OCI-LY1 (cell line): ENCODE results near the gene BANF2.

ENCODE experiments used
- H2AFZ ChIP-seq: fragments of 200-600 bp; sonication (generic), shearing (Covaris generic); 2 replicates; pipeline ENCODE4 v1.6.0; 2014; ENCODE audit warnings: antibody characterized with exemption, mild to moderate bottlenecking, low read length
- H3F3A ChIP-seq: fragments of 200-600 bp; sonication (generic), shearing (Covaris generic); 2 replicates; pipeline ENCODE4 v1.6.0; 2014; ENCODE audit warnings: mild to moderate bottlenecking, antibody characterized with exemption, low read length, moderate library complexity; ENCODE audit not compliant: insufficient read depth
- H3K27ac ChIP-seq: fragments of 200-600 bp; sonication (generic); 2 replicates; pipeline ENCODE4 v1.5.1; 2014; ENCODE audit warnings: low read length, mixed run types, mild to moderate bottlenecking, low read depth; ENCODE audit not compliant: poor library complexity, severe bottlenecking
- H3K27me3 ChIP-seq: fragments of 200-600 bp; sonication (generic); 2 replicates; pipeline ENCODE4 v1.6.0; 2014; ENCODE audit warnings: antibody characterized with exemption, mild to moderate bottlenecking, low read length, moderate library complexity; ENCODE audit not compliant: insufficient read depth
- H3K36me3 ChIP-seq: fragments of 200-600 bp; sonication (generic); 2 replicates; pipeline ENCODE4 v1.6.1; 2014; ENCODE audit warnings: mild to moderate bottlenecking, antibody characterized with exemption, low read length, moderate library complexity, mixed read lengths; ENCODE audit not compliant: insufficient read depth
- H3K4me1 ChIP-seq: fragments of 200-600 bp; sonication (generic); 2 replicates; pipeline ENCODE4 v1.5.1; 2014; ENCODE audit warnings: mild to moderate bottlenecking, low read length, moderate library complexity; ENCODE audit not compliant: insufficient read depth, severe bottlenecking
- H3K4me2 ChIP-seq: fragments of 200-600 bp; sonication (generic), shearing (Covaris generic); 2 replicates; pipeline ENCODE4 v1.6.1; 2014; ENCODE audit warnings: low read length
- H3K4me3 ChIP-seq: fragments of 200-600 bp; sonication (generic); 2 replicates; pipeline ENCODE4 v1.5.1; 2014; ENCODE audit warnings: low read length, low read depth, mild to moderate bottlenecking, mixed read lengths; ENCODE audit not compliant: poor library complexity, severe bottlenecking
- H3K79me2 ChIP-seq: fragments of 200-600 bp; shearing (Covaris generic); 2 replicates; pipeline ENCODE4 v1.6.1; 2016; ENCODE audit warnings: mixed run types, low read length, mixed read lengths; ENCODE audit not compliant: insufficient read depth
- H3K9ac ChIP-seq: fragments of 200-600 bp; sonication (generic), shearing (Covaris generic); 2 replicates; pipeline ENCODE4 v1.6.1; 2014; ENCODE audit warnings: mild to moderate bottlenecking, low read length, mixed read lengths
- H3K9me2 ChIP-seq: fragments of 200-600 bp; sonication (generic), shearing (Covaris generic); 2 replicates; pipeline ENCODE4 v1.6.1; 2014; ENCODE audit warnings: low read depth, mild to moderate bottlenecking, low read length, mixed read lengths
- H3K9me3 ChIP-seq: fragments of 200-600 bp; shearing (Covaris generic); 2 replicates; pipeline ENCODE4 v1.6.1; 2014; ENCODE audit warnings: low read length, mixed read lengths
- H4K20me1 ChIP-seq: fragments of 200-600 bp; sonication (generic), shearing (Covaris generic); 2 replicates; pipeline ENCODE4 v1.6.0; 2016; ENCODE audit warnings: mild to moderate bottlenecking, low read length; ENCODE audit not compliant: insufficient read depth
- EZH2 ChIP-seq: fragments of 200-600 bp; sonication (generic), shearing (Covaris generic); IDR thresholded peaks from 2 replicates; pipeline ENCODE4 v1.8.0; 2017; ENCODE audit warnings: borderline replicate concordance, mixed run types, mild to moderate bottlenecking, antibody characterized with exemption, low read length, moderate library complexity, mixed read lengths
- TF ChIP-seq, protein P1 (sequence below): fragments of 200-600 bp; sonication (generic), shearing (Covaris generic); IDR thresholded peaks from 2 replicates; pipeline ENCODE4 v1.5.1; 2017; ENCODE audit warnings: mild to moderate bottlenecking, antibody characterized with exemption, low read length, moderate library complexity, mixed read lengths

Gene BANF2

GRCh38 chr20:17671011-17671410 is 28.8 kb upstream of the BANF2 start:
- H3K36me3 ChIP-seq, result peaks cover 16% of the 10 kb centered on the region; the same call in 1 of the 2 replicates
- H3K79me2 ChIP-seq, result no peaks in the 10 kb centered on the region

DNA sequence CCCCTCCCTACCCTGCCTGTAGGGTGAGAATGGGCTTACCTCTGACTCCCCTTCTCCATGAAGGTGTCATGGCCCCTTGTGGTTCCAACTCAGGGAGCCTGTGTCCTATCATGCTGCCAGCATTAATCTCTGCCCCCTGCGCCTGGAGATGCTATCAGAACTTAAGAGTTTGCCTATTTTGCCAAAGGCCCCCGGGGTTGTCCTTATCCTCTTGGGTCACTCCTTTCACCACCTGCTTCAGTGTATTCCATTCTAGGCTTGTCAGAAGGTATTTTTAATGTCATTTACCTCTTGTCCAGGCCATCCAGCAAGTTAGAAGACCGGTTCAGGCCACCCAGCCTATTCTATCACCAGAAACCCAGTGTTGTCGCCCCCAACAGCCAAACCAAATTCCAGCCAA is 28.2 kb upstream of the BANF2 start:
- Histone ChIP-seq H3F3A (no peaks in the 10 kb centered on the region), H3K9ac (no peak overlapping the region), H3K79me2 (no peaks in the 10 kb centered on the region), H3K27me3 (no peaks in the 10 kb centered on the region), H3K9me3 (no peaks in the 10 kb centered on the region), H2AFZ (no peak overlapping the region), H3K9me2 (no peaks in the 10 kb centered on the region), H3K27ac (no peak overlapping the region), H3K36me3 (peaks cover 20% of the 10 kb centered on the region; the same call in 1 of the 2 replicates), H3K4me1 (peaks cover 17% of the 10 kb centered on the region), H3K4me3 (no peak overlapping the region), H3K4me2 (no peak overlapping the region), H4K20me1 (no peaks in the 10 kb centered on the region)
- TF ChIP-seq, protein P1, sequence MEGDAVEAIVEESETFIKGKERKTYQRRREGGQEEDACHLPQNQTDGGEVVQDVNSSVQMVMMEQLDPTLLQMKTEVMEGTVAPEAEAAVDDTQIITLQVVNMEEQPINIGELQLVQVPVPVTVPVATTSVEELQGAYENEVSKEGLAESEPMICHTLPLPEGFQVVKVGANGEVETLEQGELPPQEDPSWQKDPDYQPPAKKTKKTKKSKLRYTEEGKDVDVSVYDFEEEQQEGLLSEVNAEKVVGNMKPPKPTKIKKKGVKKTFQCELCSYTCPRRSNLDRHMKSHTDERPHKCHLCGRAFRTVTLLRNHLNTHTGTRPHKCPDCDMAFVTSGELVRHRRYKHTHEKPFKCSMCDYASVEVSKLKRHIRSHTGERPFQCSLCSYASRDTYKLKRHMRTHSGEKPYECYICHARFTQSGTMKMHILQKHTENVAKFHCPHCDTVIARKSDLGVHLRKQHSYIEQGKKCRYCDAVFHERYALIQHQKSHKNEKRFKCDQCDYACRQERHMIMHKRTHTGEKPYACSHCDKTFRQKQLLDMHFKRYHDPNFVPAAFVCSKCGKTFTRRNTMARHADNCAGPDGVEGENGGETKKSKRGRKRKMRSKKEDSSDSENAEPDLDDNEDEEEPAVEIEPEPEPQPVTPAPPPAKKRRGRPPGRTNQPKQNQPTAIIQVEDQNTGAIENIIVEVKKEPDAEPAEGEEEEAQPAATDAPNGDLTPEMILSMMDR, result no peak
- no peak for TF ChIP-seq EZH2

More at GRCh38 chr20:17671011-17671410, 28.8 kb upstream of the BANF2 start:
- Histone ChIP-seq H3K9me2 (no peaks in the 10 kb centered on the region), H3K9ac (no peak overlapping the region), H3K4me2 (no peak overlapping the region), H3K4me3 (no peak overlapping the region), H3K4me1 (peaks cover 17% of the 10 kb centered on the region), H3K27ac (no peak overlapping the region), H3K27me3 (no peaks in the 10 kb centered on the region), H4K20me1 (no peaks in the 10 kb centered on the region), H3K9me3 (no peaks in the 10 kb centered on the region), H3F3A (no peaks in the 10 kb centered on the region), H2AFZ (no peak overlapping the region)
- TF ChIP-seq, protein P1, result no peak
- TF ChIP-seq EZH2, result no peak

DNA sequence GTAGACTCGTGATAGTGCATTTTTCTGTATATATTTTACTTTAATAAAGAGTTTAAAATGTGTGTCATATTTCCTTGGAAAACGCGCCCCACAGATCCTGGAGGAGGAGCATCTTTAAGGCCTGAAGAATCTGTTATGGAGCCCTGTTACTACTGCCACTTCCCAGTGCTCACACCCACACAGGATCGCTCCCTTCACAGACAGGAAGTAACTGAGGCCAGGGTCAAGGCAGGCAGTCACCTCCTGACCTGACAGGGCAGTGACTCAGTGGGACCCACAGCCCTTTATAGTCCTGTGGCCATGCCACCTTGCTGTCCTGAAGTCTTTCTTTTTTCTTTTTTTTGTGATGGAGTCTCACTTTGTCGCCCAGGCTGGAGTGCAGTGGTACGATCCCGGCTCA is 26.7 kb upstream of the BANF2 start:
- no peak overlapping the region for H3K4me3 ChIP-seq
- H3K9me2 ChIP-seq, result no peaks in the 10 kb centered on the region
- H3K4me1 ChIP-seq, result peaks cover 6% of the 10 kb centered on the region
- H3F3A ChIP-seq, result no peaks in the 10 kb centered on the region
- H3K9me3 ChIP-seq, result no peaks in the 10 kb centered on the region
- no peak overlapping the region for H3K27ac ChIP-seq
- H3K79me2 ChIP-seq, result no peaks in the 10 kb centered on the region
- no peak overlapping the region for H3K4me2 ChIP-seq
- no peak overlapping the region for H3K9ac ChIP-seq
- no peak overlapping the region for H2AFZ ChIP-seq
- TF ChIP-seq EZH2, result no peak
- TF ChIP-seq, protein P1, result no peak
- H3K36me3 ChIP-seq, result peaks cover 21% of the 10 kb centered on the region; the same call in 1 of the 2 replicates
- no peaks in the 10 kb centered on the region for H3K27me3 ChIP-seq
- H4K20me1 ChIP-seq, result no peaks in the 10 kb centered on the region
